ENCODE data around the gene ARRDC3. TPM values are rescaled to one million over a fixed set of nuclear protein-coding genes. Genes with fewer than 3 reads are reported as not detected.

ARRDC3 gene
- total and polyA plus RNA-seq, 2 of the 8 experiments (the other 6 are each of a cell fraction or from before 2014, with no cell fraction given): 2.9 to 5.7 TPM

DNA sequence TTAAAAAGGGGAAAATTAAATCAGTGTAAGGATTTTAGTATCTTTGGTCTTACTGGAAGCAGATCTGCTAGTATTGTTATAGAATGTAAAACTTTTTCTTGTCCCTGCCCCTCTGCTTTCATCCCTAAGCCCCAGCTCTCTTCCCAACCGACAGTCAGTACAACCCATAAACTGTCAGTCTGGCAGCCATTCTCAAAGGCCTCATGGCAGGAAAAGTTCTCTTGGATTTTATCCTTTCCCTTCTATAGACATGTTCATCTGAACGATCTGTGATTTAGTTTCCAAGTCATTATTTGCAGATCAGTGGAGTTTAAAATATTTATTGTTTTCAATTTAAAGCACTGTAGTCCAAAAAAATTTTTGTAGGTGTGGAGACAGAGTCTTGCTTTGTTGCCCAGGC lies 39.2 kb downstream of the ARRDC3 start:
- Histone ChIP-seq H2AK5ac (ENCODE audit: low read depth, low read length) (no peak overlapping the region), H3K79me1 (ENCODE audit: low read depth, low read length) (no peaks in the 10 kb centered on the region), H3K23me2 (ENCODE audit: low read depth, low read length) (no peaks in the 10 kb centered on the region), H2BK5ac (ENCODE audit: low read depth, low read length) (no peak overlapping the region), H3K4me2 (ENCODE audit: insufficient read depth in 1 of 2, low read depth in 2 of 2, low read length in 2 of 2) (no peak overlapping the region), H3K23ac (ENCODE audit: insufficient read length) (no peak overlapping the region), H3K27ac (ENCODE audit: low read depth, low read length) (no peak overlapping the region), H3K27me3 (replicated peaks in 1 of 4; ENCODE audit: control insufficient read depth in 3 of 4, extremely low read depth in 1 of 4, insufficient read depth in 3 of 4, low read length in 3 of 4) (no peaks in the 10 kb centered on the region), H3K14ac (ENCODE audit: insufficient read length) (no peak overlapping the region), H2BK12ac (ENCODE audit: low read depth, low read length) (no peak overlapping the region), H3K18ac (ENCODE audit: extremely low read depth, low read length) (no peak overlapping the region), H3K56ac (replicated peaks; ENCODE audit: insufficient read length, low read depth, low read length) (no peak overlapping the region), H4K20me1 (replicated peaks in 1 of 2; ENCODE audit: control insufficient read depth in 1 of 2, insufficient read depth in 2 of 2, low read length in 2 of 2) (no peaks in the 10 kb centered on the region), H3K9ac (replicated peaks in 1 of 4; ENCODE audit: extremely low read depth in 1 of 4, low read depth in 3 of 4, low read length in 3 of 4) (no peak overlapping the region), H4K91ac (replicated peaks; ENCODE audit: insufficient read length, low read length) (no peak overlapping the region), H3K4ac (replicated peaks; ENCODE audit: insufficient read length, low read depth, low read length) (no peak overlapping the region), H3K79me2 (ENCODE audit: control insufficient read depth in 1 of 2, insufficient read depth in 2 of 2, low read length in 2 of 2) (no peaks in the 10 kb centered on the region), H3K4me3 (ENCODE audit: extremely low read depth in 1 of 4, insufficient read depth in 2 of 4, low read depth in 3 of 4, low read length in 4 of 4) (no peak overlapping the region), H4K5ac (ENCODE audit: insufficient read length, low read depth, low read length) (no peak overlapping the region), H2BK20ac (ENCODE audit: low read length) (no peak overlapping the region), H3K9me3 (ENCODE audit: insufficient read depth in 2 of 2, low read depth in 1 of 2, low read length in 1 of 2) (peaks cover 4% of the 10 kb centered on the region in 2 experiments; a peak in 2 of 4 replicates), H2AFZ (ENCODE audit: low read length) (no peak overlapping the region), H3K36me3 (ENCODE audit: control insufficient read depth in 2 of 4, insufficient read depth in 4 of 4, low read length in 3 of 4) (no peaks in the 10 kb centered on the region), H3K4me1 (replicated peaks in 1 of 4; ENCODE audit: control insufficient read depth in 3 of 4, insufficient read depth in 4 of 4, low read length in 3 of 4) (peaks cover 0 to 7% (median under 1%) of the 10 kb centered on the region in 4 experiments; a peak in 4 of 7 replicates), H4K8ac (ENCODE audit: extremely low read depth, insufficient read depth, low read length) (no peak overlapping the region), H2BK15ac (ENCODE audit: low read length) (no peak overlapping the region), H2BK120ac (replicated peaks; ENCODE audit: low read depth, low read length) (no peak overlapping the region)
- FAIRE-seq (no peak), DNase-seq (ENCODE audit: low read depth in 1 of 2, low spot score in 2 of 2) (no peak)
- CTCF ChIA-PET (ENCODE audit: partially characterized antibody): interaction anchor here (0.8 to 0.9 kb wide), 2 partner anchors 71 to 124 kb away, joined by 3 read pairs; no protein-coding TSS in a partner anchor
- 86% methylated on average over 2 of the region's 2 CpGs; no CpG with 5 or more reads in 1 of the 2 experiments for WGBS, 2 experiments (ENCODE audit: extremely low coverage in 1 of 2, insufficient coverage in 1 of 2, insufficient read length in 1 of 2, insufficient replicate concordance in 2 of 2, low coverage in 1 of 2, low lambda C conversion rate in 2 of 2, missing lambda C conversion rate in 1 of 2)
- POLR2A ChIA-PET (ENCODE audit: partially characterized antibody): interaction anchor here (1.2 kb wide), 1 partner anchor 37 kb away, joined by 3 read pairs; no protein-coding TSS in a partner anchor
- TF ChIP-seq EP300 (IDR thresholded peaks at IDR 0.05; ENCODE audit: borderline replicate concordance in 1 of 2, low read depth in 2 of 2, low read length in 2 of 2) (no peak), CTCF (IDR thresholded peaks at IDR 0.05; ENCODE audit: control extremely low read depth in 1 of 3, insufficient read depth in 1 of 3, low read depth in 1 of 3, low read length in 3 of 3) (no peak), POU5F1 (IDR thresholded peaks at IDR 0.05; ENCODE audit: low read depth, low read length) (no peak), SIRT6 (IDR thresholded peaks at IDR 0.05; ENCODE audit: low read length) (no peak), CREB1 (IDR thresholded peaks at IDR 0.05) (no peak), MAFK (IDR thresholded peaks at IDR 0.05; ENCODE audit: low read depth, low read length) (no peak), HDAC6 (IDR thresholded peaks at IDR 0.05; ENCODE audit: low read depth, low read length) (no peak), TBP (IDR thresholded peaks at IDR 0.05; ENCODE audit: low read depth, low read length) (no peak), SRF (IDR thresholded peaks at IDR 0.05; ENCODE audit: low read depth, low read length) (no peak), CEBPB (IDR thresholded peaks at IDR 0.05; ENCODE audit: low read depth, low read length) (no peak), CHD1 (IDR thresholded peaks at IDR 0.05; ENCODE audit: low read depth, low read length) (no peak)
- TF ChIP-seq, protein P1, sequence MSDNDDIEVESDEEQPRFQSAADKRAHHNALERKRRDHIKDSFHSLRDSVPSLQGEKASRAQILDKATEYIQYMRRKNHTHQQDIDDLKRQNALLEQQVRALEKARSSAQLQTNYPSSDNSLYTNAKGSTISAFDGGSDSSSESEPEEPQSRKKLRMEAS (IDR thresholded peaks at IDR 0.05): no peak
